ENCODE measurements around the gene MGAT5.

MGAT5 gene

GRCh38 chr2:134445116-134445515 is 191.2 kb downstream of the MGAT5 start:
- no peak overlapping the region for H3K27ac ChIP-seq (ENCODE audit: low read depth, low read length, poor library complexity, severe bottlenecking)
- no peak for TF ChIP-seq EZH2 (IDR thresholded peaks at IDR 0.05; ENCODE audit: borderline replicate concordance, low read length)
- TF ChIP-seq CTCF (IDR thresholded peaks at IDR 0.05; ENCODE audit: low read length): no peak
- H3K36me3 ChIP-seq (ENCODE audit: insufficient read depth, low read length): peaks cover 82% of the 10 kb centered on the region
- H3K4me2 ChIP-seq (ENCODE audit: low read length): no peak overlapping the region
- H3K4me3 ChIP-seq (ENCODE audit: low read depth, low read length, poor library complexity, severe bottlenecking): no peak overlapping the region
- H2AFZ ChIP-seq (ENCODE audit: low read length): no peak overlapping the region
- no peaks in the 10 kb centered on the region for H4K20me1 ChIP-seq (ENCODE audit: insufficient read depth, low read length)
- no peaks in the 10 kb centered on the region for H3K4me1 ChIP-seq (ENCODE audit: insufficient read depth, low read length, severe bottlenecking)
- no peak overlapping the region for H3K9ac ChIP-seq (ENCODE audit: low read length)
- no peaks in the 10 kb centered on the region for H3K27me3 ChIP-seq (ENCODE audit: insufficient read depth, low read length)
- no peaks in the 10 kb centered on the region for H3F3A ChIP-seq (ENCODE audit: insufficient read depth, low read length)
- no peaks in the 10 kb centered on the region for H3K9me2 ChIP-seq (ENCODE audit: low read depth, low read length)
- H3K9me3 ChIP-seq (ENCODE audit: low read length): no peaks in the 10 kb centered on the region
- no peaks in the 10 kb centered on the region for H3K79me2 ChIP-seq (ENCODE audit: insufficient read depth, low read length)

GRCh38 chr2:134445985-134446382 is 192.1 kb downstream of the MGAT5 start:
- Histone ChIP-seq H3K9me3 (ENCODE audit: low read length) (no peaks in the 10 kb centered on the region), H3K9ac (ENCODE audit: low read length) (no peak overlapping the region), H3K27ac (ENCODE audit: low read depth, low read length, poor library complexity, severe bottlenecking) (no peak overlapping the region), H3K4me3 (ENCODE audit: low read depth, low read length, poor library complexity, severe bottlenecking) (no peak overlapping the region), H3K79me2 (ENCODE audit: insufficient read depth, low read length) (no peaks in the 10 kb centered on the region), H3K9me2 (ENCODE audit: low read depth, low read length) (no peaks in the 10 kb centered on the region), H2AFZ (ENCODE audit: low read length) (no peak overlapping the region), H3K4me2 (ENCODE audit: low read length) (no peak overlapping the region), H3K27me3 (ENCODE audit: insufficient read depth, low read length) (no peaks in the 10 kb centered on the region), H4K20me1 (ENCODE audit: insufficient read depth, low read length) (no peaks in the 10 kb centered on the region), H3K4me1 (ENCODE audit: insufficient read depth, low read length, severe bottlenecking) (no peaks in the 10 kb centered on the region), H3F3A (ENCODE audit: insufficient read depth, low read length) (no peaks in the 10 kb centered on the region), H3K36me3 (ENCODE audit: insufficient read depth, low read length) (peaks cover 75% of the 10 kb centered on the region)
- TF ChIP-seq CTCF (IDR thresholded peaks at IDR 0.05; ENCODE audit: low read length): no peak
- TF ChIP-seq EZH2 (IDR thresholded peaks at IDR 0.05; ENCODE audit: borderline replicate concordance, low read length): no peak

- Histone ChIP-seq H3K27ac (ENCODE audit: low read depth, low read length, poor library complexity, severe bottlenecking) (no peak overlapping the region), H3K9ac (ENCODE audit: low read length) (no peak overlapping the region), H3F3A (ENCODE audit: insufficient read depth, low read length) (no peaks in the 10 kb centered on the region), H3K4me2 (ENCODE audit: low read length) (no peak overlapping the region), H3K4me1 (ENCODE audit: insufficient read depth, low read length, severe bottlenecking) (no peaks in the 10 kb centered on the region), H3K9me2 (ENCODE audit: low read depth, low read length) (no peaks in the 10 kb centered on the region), H3K4me3 (ENCODE audit: low read depth, low read length, poor library complexity, severe bottlenecking) (no peak overlapping the region), H4K20me1 (ENCODE audit: insufficient read depth, low read length) (no peaks in the 10 kb centered on the region), H3K79me2 (ENCODE audit: insufficient read depth, low read length) (no peaks in the 10 kb centered on the region), H3K36me3 (ENCODE audit: insufficient read depth, low read length) (peaks cover 75% of the 10 kb centered on the region), H3K27me3 (ENCODE audit: insufficient read depth, low read length) (no peaks in the 10 kb centered on the region), H3K9me3 (ENCODE audit: low read length) (no peaks in the 10 kb centered on the region), H2AFZ (ENCODE audit: low read length) (no peak overlapping the region)
- no peak for TF ChIP-seq EZH2 (IDR thresholded peaks at IDR 0.05; ENCODE audit: borderline replicate concordance, low read length)
- no peak for TF ChIP-seq CTCF (IDR thresholded peaks at IDR 0.05; ENCODE audit: low read length)
Observed at GRCh38 chr2:134446383-134447017, 192.6 kb downstream of the MGAT5 start.
